HG03103 (cell line): ENCODE results near the gene OR2T35.
"Not testable (repeated sequence)": the region's sequence is repeated elsewhere in the genome, so short reads cannot be mapped to it uniquely, and the experiment has no call there.

ENCODE experiments used
- ATAC-seq: cut with Tn5 transposase; IDR thresholded peaks from one replicate; pipeline ENCODE4 v1.9.1; 2021; ENCODE audit warnings: low read depth; ENCODE audit not compliant: unreplicated experiment

Gene OR2T35

DNA sequence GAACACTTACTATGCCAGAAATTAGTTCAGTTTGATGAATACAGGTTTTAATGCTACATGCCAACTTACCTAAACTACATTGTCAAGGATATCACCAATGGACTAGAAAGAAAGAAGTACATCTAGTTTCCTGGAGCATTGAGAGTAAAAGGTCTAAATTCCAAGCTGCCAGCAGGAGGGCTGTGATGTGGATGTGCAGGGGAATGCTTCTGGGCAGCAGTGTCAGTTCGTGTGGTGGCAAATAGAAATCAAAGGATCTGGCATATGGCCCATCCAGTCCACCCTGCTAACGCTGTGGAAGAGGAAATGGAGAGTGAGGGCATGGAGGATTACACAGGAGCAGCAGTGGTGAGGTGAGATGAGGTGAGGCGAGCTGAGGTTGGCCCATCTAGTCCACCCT, at the start of gene OR2T35:
Gene OR2T35 (minus strand): TSS at position 101 of the 400 bp plus-strand sequence. CDS start 6,020 bp downstream, outside the sequence.
- not testable (repeated sequence) for ATAC-seq

DNA sequence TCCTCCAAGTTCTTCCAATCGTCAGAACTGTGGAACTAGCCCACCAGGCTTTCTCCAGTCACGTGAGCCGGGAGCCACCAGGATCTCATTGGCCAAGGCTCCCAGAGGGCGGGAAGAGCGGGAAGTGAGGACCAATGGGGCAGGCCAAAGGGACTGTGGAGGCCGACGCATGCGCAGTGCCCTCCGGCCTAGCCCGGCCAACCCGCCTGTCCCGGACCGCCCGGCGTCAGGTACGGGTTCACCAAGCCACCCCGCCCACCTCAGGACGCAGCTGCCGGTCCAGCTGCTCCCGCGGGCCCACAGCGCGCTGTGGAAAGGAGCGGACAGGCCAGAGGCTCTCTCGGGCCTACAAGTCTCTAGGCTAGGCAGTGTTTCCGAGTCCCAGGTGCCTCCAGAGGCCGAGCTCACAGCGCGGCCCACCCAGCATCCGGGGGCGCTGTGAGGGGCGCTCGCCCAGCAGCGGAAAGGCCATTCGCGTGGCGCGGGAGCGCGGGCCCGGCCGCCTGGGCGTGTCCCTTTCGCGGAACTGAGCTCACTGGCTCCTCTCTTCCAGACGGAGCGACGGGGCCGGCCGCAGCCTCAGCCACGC, 46.6 kb upstream of the OR2T35 start:
- no peak for ATAC-seq

GRCh38 chr1:248688527-248689298, 43.6 kb upstream of the OR2T35 start:
- peak; percentile 36 for ATAC-seq

- peak; percentile 88 for ATAC-seq
These were observed 41.7 kb upstream of the OR2T35 start for GRCh38 chr1:248686815-248687214.

GRCh38 chr1:248681651-248682050, 36.6 kb upstream of the OR2T35 start:
- no peak for ATAC-seq

GRCh38 chr1:248670003-248670402, 24.9 kb upstream of the OR2T35 start:
- no peak for ATAC-seq

- peak; percentile 99 for ATAC-seq
These were observed 18.6 kb upstream of the OR2T35 start for GRCh38 chr1:248663453-248664328.

DNA sequence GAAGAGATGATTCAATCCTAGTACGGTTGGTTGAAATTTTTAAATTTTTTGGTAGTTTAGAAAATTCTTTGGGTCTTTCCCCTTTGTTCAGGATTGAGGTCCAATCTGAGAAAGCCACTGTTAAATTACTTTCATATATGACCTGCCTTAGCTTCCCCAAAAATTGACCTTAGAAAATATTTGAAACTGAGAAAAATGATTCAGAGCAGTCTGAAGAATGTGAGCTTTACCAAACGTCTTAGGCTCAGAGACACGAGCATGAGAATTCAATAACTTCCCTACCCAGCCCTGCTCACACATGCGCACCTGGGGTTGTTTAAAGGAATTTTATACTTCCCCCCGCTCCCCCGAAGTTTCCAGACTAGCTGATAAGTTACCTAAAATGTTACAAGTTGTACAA, 11.7 kb upstream of the OR2T35 start:
- ATAC-seq: not testable (repeated sequence)

DNA sequence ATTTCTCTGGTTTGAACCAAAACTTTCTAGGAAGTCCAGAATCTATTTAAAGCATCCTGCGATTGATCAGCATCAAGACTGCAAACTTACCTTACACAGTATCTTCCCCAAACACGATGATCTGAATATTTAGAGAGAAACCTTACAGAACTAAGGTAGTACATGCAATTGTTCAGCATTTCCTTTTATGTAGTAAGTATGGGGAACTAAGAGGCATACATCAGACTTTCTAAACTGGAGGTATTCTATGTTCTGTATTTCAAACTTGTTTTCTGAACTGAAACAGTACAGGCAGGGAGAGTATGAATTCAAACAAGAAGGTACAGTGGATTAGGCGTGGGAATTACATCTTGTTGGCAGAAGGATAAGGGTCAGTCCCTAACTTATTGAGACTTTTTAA, 10.3 kb upstream of the OR2T35 start, which contains the start of gene OR2T27:
Gene OR2T27 (minus strand): TSS at position 175 of the 400 bp plus-strand sequence. CDS start 4,644 bp downstream, outside the sequence.
- peak; percentile 53 for ATAC-seq

DNA sequence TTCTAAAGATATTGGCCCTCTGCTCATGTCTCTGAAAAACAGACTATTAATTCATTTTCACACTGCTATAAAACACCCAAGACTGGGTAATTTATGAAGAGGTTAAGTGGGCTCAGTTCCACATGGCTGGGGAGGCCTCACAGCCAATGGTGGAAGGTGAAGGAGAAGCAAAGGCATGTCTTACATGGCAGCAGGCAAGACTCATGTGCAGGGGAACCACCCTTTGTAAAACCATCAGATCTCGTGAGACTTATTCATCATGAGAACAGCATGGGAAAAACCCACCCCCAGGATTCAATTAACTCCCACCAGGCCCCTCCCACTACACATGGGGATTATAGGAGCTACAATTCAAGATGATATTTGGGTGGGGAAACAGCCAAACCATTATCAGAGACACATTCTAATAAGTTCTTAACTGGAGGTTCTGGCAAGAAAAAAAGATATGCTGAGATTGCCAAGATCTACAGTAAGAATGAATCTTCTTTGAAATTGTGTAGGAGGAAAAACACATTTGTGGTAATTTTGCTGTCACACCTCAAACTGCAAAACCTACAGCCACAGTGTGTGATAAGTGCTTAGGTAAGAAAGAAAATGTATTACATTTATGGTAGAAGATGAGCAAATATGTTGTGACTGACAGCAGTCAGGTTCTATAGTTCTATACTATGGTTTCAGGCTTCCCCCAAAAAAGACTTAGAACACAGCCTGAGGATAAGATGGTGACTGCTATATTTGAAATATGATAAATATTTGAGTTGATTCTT, 3.9 kb upstream of the OR2T35 start:
- not testable (repeated sequence) for ATAC-seq

- peak; percentile 56 for ATAC-seq
These were observed 2.0 kb downstream of the OR2T35 start for GRCh38 chr1:248642971-248643651.

- not testable (repeated sequence) for ATAC-seq
These were observed 3.5 kb downstream of the OR2T35 start for GRCh38 chr1:248641583-248641982.

DNA sequence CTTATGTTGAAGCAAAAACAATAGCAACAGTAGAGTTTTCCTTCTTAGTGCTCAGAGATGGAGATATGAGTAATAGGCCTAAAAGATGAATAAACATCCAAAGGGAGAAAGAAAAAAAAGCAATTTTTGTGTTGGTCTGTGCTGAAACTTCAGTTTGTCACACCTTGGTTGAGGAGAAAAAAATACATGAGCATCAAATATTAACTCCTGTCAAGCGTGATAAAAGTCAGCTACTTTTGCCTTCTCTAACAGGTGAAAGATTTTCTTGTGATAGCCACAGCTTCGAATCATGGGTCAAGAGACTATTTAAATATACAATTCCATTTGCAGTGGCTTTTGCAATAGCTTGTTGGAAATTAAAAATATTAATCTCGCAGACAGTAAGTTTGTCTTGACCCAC, 4.2 kb downstream of the OR2T35 start:
- peak; percentile 24 for ATAC-seq

GRCh38 chr1:248639652-248640051, 5.4 kb downstream of the OR2T35 start:
- ATAC-seq: peak; percentile 43

DNA sequence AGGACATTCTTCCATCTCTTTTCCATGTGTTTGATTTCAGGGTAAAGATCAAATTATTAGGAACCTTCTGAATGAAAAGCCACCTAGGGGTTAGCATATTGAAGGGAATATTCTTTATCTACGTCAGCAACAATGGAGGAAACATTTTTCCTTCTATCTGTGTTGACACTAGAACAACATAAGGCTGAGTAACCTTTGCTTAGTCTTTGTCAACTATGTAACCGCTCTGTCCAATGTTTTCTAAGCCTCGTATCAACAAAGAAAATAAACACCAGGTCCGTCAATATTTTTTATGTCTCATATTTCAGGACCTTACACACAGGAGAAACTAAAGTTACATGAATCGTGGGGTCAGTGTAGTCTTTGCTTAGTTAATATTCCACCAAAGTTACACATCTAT, 8.5 kb downstream of the OR2T35 start:
- ATAC-seq: not testable (repeated sequence)

DNA sequence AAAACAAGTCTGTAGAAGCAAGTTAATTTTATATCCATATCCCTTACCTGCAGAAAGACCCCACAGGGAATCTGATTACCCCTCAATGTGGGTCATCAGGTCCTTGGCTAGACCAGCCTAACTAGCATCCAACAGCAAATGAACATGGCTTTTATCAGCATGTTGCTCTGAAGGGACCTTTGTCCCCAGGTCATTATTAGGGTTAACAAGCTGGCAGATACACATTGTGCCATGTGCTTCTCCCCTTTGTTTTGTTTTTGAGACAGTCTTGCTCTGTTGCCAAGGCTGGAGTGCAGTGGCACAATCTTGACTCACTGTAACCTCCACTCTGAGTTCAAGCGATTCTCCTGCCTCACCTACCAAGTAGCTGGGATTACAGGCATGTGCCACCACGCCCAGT, 10.1 kb downstream of the OR2T35 start, which contains the start of gene OR2T11:
Gene OR2T11 (minus strand): TSS at position 101 of the 400 bp plus-strand sequence. CDS start 7,963 bp downstream, outside the sequence.
- ATAC-seq: not testable (repeated sequence)

GRCh38 chr1:248631354-248632008, 13.6 kb downstream of the OR2T35 start:
- no peak for ATAC-seq

DNA sequence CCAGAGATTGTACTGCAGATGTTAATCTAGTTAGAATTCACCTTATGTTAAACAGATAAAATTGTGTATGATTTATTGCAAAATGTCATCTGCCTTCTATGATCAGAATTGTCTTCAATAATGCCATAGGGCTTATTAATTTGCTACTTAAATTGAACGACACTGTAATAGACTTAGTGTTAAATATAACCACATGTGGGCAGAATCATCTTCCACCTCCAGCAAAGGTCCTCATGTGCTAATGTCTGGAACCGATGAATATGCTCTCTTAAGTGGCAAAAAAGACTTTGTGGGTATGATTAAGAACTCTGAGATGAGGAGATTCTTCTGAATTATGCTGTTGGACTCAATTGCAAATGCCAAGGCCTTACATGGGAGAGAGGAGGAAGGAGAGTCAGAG, 14.5 kb downstream of the OR2T35 start:
- no peak for ATAC-seq
